ENCODE measurements around the gene PRKAG2. TPM values are rescaled to one million over a fixed set of nuclear protein-coding genes. Genes with fewer than 3 reads are reported as not detected.

The PRKAG2 gene
- total and polyA plus RNA-seq, 2 of the 8 experiments (the other 6 are each of a cell fraction or from before 2014, with no cell fraction given), result 7.5 to 18.1 TPM

DNA sequence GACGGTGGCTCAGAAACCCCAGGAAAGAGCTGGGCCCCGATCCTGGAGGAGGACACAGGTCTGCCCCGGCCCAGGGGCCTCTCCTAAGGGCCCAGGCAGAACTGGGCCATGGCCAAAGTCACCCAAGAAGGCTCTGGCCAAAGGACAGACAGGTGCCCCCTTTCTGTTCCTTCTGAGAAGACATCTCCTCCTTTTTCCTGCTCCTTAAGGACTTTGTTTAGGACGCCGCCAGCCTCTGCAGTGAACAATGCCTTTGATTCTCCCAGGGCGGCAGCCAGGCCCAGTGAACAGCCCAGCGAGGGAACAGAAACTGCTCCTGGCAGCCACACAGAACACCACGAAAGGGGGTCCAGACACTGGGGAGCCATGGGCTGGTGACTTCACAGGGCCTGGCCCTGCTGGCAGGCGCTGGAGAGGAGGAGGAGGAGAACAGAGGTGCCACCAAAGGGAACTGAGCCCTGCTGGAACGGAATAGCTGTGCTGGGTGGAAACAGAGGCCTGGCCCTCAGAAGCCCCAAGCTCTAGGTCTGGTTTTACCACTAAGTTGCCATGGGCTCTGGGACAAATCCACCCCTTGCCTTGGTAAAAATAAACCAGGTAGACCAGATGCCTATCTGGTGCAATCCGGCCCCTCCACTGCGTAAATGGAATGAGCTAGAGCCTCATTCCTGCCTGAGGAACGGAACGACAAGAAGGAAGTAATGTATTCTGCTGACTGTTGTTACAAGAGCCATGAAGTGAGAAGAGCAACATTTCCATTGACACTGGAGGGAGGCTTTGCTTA lies 193.9 kb downstream of the PRKAG2 start (continued):
- TF ChIP-seq CBX5 (IDR thresholded peaks at IDR 0.05; ENCODE audit: low read depth, low read length) (no peak), EGR1 (IDR thresholded peaks at IDR 0.05; ENCODE audit: borderline replicate concordance, low read depth, low read length) (no peak), CREB1 (IDR thresholded peaks at IDR 0.05) (no peak), HDAC6 (IDR thresholded peaks at IDR 0.05; ENCODE audit: low read depth, low read length) (no peak), KDM1A (IDR thresholded peaks at IDR 0.05; ENCODE audit: borderline replicate concordance, low read length) (no peak)

Data from H1 (cell line).